Cerebellar cortex (tissue), 1 donor: ENCODE measurements around the gene CXorf66.
"Not testable (repeated sequence)": the region's sequence is repeated elsewhere in the genome, so short reads cannot be mapped to it uniquely, and the experiment has no call there.

Source experiments
- DNase-seq: peaks from one replicate; pipeline ENCODE4 v3.0.0-alpha.2; 2015; ENCODE audit warnings: low spot score

The CXorf66 gene, protein sequence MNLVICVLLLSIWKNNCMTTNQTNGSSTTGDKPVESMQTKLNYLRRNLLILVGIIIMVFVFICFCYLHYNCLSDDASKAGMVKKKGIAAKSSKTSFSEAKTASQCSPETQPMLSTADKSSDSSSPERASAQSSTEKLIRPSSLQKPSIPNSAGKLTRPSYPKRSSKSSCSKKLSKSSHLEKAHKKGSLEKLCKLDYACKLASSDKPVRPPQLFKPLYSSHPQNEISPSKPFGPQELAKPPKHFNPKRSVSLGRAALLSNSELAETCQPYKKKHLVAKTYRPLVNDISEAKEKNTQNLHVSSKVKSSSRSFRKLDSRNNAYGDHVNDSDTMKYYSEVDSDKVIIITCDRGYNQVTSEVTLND

DNA sequence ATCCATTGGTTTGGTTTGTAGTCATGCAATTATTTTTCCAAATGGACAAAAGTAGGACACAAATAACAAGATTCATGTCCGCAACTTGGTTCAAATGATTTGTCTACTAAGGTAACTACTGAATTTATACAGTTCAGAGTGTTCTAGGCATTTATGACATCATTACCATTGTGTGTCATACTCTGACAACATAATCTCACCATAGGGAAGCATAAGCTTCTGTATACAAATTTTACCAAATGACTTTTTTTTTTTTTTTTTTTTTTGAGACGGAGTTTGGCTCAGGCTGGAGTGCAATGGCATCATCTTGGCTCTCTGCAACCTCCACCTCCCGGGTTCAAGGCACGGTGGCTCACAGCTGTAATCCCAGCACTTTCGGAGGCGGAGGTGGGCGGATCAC lies at the start of gene CXorf66:
TSS of gene CXorf66 (minus strand) at position 101 of the 400 bp plus-strand sequence. CDS start at position 76, 25 bp downstream.
- no peak for DNase-seq

DNA sequence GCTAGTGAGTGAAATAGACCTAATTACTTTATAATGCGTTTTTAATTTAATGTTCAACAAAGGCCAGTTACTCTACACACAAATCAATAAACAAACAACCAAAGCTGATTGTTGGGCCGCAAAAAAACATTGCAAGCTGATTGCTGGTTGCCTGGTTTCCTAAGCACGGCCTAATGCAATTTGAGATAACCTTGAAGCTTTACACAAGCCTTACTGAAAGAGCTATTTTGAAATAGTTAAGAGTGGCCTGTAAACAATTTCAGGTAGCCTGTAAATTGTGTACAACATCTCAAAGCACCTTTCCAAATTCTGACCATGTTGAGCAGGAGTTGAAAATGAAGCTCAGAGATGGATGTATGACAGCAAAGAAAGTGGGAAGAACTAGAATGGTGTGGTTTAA lies 17.5 kb upstream of the CXorf66 start:
- DNase-seq, result no peak

DNA sequence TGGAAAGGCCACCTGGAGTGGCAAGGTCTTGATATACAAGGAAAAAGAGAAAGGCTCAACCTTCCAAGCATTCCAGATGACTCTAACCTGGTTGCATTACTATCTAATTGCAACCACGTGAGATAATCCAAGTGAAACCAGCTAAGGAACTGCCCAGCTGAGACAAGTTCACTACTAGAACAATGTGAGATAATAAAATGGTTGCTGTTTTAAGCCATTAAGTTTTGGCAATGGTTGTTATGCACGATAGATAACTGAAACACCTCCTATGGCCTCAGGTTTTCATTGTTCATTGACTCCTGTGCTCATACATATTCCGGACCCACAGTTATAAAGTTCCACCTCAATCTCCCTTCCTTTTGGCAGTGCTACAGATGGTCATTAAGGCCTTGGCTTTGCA lies 9.2 kb upstream of the CXorf66 start:
- DNase-seq, result no peak

DNA sequence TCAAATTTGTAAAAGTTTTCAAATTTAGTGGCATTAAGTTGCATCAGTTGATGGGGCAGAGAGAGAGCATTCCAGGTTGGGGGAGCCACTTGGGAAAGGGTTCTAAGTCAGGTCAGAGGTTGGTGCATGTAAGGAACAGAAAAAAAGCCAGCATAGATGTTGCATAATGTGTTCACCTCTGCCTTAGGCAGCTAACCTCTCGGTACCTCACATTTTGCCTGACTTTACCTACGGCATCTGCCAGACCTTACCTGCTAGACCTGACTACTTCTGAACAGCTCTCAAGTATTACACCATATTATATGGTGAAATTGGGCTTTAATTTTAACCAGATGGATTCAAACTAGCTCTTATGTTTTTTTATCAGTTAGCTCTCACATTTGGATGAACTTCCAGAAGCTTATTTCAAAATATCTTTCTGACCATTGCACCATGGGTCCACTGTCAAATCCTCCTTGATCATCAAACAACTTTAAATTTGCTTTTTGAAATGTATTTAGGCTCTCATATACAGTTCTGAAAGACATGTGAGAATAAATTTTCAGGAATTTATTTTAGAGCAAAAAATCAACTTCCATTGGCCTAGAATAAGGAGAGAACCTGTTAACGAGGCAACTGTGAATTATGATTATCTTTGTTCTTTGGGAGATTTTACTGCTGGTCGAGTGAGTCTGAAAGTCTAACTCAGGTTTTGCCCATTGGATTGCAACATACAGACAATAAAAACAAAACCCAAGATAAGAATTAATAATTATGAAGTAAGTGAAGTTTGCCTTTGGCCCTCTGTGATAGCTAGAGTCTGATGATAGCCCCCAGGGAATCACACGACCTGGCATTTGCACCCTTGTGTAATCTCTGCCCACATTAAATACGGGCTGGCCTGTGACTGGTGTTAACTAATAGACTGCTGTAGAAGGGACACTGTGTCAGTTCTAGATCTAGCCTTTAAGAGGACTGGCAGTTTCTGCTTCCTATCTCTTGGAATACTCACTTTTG lies 7.6 kb upstream of the CXorf66 start:
- DNase-seq, result no peak

DNA sequence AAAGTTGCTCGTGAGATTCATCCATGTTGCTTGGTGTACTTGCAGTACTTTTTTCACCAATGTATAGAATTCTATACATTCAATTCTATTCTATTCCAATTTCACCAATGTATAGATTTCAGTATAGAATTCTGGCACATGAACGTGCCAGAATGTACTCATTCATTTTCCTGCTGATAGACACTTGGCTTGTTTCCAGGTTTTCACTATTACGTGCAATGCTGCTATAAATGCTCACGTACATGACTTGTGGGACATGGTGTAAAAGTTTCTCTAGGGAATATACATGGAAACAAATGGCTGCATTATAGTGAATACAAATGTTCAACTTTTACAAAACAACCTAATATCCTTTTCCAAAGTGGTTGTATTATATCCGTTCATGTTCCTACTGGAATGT lies 6.8 kb upstream of the CXorf66 start:
- no peak for DNase-seq

DNA sequence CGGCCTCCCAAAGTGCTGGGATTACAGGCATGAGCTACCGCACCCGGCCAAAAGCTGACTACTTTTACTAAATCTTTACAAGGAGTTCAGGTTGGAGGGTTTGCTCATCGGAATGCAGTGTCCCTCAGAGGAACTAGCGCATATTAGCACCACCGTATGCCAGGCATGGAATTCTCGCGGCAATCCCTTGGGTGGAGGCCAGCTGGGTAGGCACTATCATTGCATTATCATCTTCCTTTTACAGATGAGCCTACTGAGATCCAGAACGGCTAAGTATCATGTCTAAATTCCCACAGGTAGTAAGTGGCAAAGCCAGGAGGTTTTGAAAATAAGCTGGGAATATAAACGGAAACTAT lies 6.1 kb upstream of the CXorf66 start:
- DNase-seq, result no peak

DNA sequence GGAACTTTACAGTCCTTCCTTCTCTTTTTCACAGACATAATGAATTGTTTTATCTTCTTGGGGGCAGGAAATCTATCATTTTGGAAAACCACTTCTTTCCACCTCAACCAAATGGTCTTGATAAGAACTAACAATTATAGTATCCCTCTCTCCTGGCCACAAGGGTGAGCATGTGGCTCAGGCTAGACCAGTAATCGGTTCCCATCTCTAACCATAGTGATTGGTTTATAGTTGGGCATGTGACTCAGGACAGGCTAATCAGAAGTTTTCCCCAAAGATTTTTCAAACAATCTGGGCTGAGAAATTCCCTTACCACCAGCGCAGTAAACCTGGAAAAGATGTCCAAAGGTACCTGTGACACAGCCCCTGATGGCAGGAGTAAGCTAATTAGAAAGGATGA lies 4.0 kb upstream of the CXorf66 start:
- no peak for DNase-seq

DNA sequence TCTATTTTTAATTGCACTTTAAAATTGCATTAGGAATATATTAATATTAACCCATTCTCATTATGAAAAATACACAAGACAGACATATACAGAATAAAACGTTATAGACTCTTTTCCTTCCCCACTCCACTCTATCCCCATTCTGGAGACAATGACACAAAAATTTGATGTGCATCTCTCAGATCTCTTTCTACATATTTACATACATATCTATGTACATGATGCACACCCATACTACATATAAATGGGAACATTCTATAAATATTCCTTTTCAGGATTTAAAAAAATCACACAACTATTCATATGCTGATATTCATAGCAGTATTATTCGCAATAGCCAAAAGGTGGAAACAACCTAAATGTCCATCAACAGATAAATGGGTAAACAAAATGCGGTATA lies 2.4 kb upstream of the CXorf66 start:
- no peak for DNase-seq

DNA sequence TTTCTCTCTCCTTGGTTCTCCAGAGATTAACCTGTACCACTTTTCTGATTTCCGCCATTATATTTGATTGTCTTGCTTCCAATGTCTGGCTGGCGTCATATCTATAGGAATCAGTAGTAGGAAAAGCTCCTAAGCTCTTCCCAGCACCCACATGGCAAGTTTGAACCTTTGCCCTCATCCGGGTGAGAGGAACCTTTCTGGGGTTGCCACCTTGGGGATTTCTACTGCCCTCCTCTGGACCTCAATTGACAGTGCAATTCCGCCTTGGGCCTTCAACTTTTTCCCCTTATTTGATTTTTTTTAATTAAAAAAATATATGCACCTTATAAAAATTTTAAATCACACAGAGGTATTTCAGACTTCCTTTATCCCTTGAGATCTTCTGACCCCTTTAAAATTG lies 2.0 kb upstream of the CXorf66 start:
- no peak for DNase-seq

DNA sequence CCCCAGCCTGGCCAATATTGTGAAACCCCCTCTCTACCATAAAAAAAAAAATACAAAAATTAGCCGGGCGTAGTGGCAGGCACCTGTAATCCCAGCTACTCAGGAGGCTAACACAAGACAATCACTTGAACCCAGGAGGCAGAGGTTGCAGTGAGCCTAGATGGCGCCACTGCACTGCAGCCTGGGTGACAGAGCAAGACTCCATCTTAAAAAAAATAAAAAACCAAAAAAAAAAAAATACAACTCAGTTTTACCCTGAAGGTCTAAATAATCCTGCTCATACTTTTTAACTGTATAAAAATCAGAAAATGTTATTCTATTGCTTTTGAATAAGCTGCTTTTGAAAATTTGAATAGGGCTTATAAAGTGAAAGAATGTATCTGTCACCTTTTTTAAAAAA lies 838 bp upstream of the CXorf66 start:
- not testable (repeated sequence) for DNase-seq

DNA sequence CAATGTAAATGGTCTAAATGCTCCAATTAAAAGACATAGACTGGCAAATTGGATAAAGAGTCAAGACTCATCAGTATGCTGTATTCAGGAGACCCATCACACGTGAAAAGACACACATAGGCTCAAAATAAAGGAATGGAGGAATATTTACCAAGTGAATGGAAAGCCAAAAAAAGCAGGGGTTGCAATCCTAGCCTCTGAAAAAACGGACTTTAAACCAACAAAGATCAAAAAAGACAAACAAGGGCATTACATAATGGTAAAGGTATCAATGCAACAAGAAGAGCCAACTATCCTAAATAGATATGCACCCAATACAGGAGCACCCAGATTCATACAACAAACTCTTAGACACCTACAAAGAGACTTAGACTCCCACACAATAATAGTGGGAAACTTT lies 4.2 kb downstream of the CXorf66 start:
- not testable (repeated sequence) for DNase-seq

DNA sequence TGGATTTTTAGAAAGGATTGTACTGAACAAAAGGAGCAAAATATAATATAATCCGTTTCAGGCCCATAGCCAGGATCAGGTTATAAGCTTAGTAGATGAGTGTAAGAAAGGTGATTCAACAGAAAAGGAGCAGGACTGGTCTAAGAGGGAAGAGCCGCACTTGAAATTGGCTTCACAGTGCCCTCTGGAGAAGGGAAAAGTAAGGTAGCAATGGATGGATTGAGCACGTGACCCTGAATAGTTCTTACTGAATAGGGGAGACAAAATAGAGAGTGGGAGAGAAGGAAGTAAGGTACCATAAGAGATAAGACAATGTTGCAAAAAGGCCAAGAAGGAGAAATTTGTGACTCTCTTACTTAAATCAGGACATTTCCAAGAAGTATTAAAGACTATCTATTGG lies 15.6 kb downstream of the CXorf66 start:
- no peak for DNase-seq

DNA sequence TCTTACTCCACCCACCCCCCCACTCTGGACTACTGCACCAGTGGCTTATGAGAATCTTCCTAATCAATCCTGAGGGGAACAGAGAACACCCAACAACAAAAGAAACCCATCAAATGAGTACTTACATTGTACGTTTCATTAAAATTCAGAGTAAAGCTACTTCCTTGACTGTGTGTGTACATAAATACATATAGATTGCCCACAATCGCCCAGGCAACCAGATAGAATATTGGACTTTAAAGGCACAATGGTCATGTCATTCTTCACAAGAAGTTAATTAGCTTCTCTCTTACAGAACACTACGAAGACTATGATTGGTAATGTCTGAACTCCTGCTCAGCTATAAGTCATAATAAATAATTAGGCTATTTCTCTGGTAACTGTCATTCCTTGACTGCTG lies 20.2 kb downstream of the CXorf66 start:
- no peak for DNase-seq

DNA sequence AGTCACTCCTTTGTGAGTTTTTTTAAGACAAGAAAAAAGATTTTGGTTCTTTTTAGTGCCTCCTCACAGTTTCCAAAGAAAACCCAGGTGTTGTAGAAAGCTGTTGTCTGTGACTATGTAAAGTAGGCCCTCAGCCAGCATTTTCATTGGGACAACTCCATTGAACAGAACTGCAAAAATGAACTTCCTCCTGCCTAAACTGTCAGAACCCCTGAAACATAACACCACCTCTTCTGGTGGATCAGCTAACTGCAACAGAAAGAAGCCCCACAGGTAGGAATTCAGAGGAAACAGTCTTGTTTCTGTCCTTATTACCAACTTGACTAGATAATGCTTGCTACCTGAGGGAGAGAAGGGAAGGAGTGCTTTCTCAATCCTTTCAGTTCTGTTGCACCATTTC lies 29.1 kb downstream of the CXorf66 start:
- DNase-seq, result no peak

DNA sequence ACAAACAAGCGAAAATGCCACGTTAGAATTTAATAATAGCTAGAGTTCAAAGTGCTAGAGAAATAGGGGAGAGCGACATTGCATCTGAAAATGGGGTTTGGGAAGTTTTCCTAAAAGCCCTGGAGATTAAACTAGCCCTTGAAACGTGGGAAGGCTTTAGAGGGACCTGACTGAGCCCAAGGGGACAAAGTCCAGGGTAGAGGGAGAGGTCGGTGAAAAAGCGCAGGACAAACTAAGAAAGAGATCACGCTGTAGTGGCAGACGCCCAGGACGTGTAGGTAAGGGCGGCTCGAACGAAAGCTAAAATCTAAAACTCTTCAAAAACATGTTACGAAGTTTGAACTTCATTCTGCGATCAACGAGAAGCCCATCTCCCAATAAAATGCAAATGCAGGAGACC lies 31.4 kb downstream of the CXorf66 start:
- DNase-seq, result no peak

DNA sequence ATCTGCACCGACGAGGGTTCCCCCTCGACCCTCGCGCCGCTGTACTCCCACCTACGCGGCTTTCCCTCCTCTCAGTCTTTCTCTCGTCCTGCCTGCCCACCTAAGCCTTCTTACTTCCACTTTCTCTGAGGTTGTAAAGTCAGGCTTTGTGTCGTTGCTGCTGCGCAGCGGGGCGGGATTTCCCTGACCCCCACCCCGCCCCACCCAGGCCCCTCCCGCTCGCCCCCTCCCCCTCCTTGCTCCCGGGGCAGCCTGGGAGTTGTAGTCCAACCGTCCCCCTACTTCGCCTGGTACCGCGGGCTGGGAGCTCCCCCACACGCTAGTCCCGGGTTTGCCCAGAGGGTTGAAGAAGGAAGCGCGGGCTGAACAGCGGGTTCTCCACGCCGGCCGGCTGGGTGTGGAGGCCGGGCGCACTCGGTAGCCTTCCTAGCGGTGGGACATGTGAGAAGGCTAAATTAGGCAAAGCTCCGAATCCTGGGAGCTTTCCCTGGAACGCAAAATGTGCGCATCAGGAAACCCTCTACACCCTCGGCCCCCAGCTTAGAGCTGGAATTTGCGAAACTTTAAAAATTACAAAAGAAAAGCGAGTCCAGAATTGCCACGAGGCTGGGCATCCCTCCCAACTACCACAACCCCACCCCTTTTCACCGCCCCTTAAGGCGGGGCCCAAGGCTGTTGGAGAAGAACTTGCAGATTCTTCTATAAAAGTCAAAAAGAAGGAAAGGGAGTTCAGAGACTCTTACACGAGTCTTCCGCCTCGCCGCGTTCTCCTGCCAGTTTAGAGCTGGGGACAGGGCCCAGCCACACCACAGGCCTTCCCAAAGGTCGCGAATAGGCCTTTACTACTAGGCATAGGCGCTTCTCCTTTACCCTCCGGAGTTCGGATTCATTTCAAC lies 32.2 kb downstream of the CXorf66 start, which contains the start of gene ATP11C:
TSS of gene ATP11C (minus strand) at position 153 of the 896 bp plus-strand sequence. CDS start 1,011 bp downstream, outside the sequence.
- DNase-seq, result peak; percentile 62

DNA sequence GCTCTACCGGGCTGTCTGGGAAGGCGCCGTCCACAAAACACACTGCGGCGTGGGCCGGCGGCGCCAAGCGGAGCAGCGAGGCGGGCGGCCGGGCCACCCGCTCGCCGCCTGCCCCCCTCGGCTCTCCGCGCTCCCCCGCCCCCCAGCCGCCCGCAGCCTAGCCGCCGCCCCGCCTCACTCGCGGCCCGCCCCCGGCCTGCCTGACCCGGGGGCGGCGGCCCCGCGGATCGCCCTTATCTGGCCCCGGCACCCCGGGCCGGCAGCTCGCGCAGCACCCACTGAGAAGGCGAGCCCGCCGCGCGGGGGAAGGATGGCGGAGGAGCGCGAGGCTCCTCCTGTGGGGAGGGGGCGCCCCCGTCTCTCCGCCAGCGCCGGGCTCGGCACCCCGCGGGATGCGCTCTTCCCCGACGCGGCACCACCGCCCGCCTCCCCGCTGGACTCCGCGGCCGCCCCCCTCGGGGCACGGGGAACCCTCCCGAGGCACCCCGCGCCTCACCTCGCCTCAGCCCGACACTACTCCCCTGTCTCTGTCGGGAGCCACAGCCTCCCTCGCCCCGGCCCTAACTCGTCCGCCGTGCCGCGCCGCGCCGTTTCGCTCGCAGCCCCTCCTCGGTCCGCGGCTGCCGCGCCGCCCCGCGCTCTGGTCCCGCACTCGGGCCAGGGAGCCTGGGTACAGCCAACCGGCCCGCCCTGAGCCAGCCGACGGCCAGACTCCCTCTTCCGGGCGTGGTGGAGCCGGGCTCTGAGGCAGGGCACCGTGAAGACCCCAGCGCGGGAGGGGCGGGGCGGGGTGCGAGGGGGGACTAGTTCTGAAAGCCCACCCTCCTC lies 33.0 kb downstream of the CXorf66 start:
- peak; percentile 1 for DNase-seq

DNA sequence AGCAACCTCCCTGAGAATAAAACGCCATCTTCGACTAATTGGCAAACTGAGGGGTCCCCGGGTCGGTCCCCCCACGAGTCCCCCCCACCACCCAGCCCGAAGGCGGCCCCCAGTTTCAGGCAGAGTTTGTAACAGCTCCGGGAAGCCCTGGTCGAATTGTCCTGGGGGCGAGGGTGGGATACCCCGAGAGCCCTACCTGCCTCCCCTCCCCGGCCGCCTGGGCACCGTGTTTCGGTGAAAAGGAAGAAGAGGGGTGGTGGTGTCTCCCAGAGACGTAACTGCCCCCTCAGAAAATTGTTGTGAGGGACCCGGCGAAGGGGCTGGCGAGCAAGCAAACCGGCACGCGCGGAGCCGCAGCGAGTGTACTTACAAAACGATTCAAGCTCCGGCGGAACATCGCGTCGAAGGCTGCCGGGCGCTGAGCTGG lies 33.7 kb downstream of the CXorf66 start:
- DNase-seq, result peak; percentile 3

DNA sequence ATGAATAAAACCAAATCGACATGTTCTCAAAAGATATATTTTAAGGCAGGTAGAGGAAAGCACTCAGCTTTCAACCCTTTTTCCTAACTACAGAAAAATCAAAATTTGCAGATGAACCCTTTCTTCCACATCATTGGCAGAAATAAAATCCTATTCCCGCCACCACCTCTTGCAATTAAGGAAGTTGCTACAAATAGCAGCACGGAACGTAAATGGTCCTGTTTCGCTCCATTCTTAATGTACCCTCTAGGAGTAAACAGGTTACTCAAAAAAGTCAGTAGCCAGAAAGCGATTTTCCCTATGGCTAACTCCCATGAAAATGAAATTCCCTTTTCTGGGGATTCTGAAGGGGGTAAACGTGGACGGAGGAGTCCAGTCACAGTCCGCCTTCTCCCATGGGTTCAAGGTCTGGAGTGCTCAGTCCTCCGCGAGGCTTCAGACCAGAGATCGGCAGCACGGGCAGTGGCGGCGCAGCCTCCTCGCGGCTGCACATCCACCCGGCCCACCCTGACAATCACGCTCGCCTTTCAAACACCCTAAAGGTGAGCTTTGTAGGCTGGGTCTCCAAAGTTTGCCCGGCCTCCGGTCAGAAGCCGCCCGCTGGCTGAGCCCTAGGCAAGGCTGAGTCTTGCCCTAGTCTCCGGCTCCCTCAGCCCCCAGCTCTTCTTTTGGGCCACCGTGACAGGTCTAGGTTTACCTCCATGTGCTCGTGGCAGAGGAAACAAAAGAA lies 34.2 kb downstream of the CXorf66 start:
- DNase-seq, result peak; percentile 20

DNA sequence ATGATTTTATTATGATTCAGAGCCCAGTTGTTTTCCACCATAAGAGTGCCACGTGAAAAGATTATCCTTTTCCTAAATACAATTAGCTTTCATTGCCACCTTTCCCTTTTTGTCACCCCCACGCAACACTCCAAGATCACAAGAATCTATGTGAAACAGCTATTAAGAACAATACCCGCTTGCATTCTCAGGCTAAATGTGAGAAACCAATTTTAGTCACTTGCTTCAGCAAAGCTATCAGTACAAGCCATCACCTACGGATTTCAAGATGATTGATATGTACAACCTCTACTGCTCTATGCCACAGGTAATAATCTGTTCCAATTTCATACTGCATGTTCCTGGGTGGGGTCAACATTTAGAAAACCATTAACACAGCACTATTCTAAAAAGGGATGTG lies 34.9 kb downstream of the CXorf66 start:
- peak; percentile 15 for DNase-seq
